Mucosa of descending colon (tissue), 3 donors: ENCODE data around the gene NRSN2. TPM values are rescaled to one million over a fixed set of nuclear protein-coding genes. Genes with fewer than 3 reads are reported as not detected.
A peak's percentile ranks its signal among the peaks of the same experiment; 100 is the strongest.
"Not testable (repeated sequence)": the region's sequence is repeated elsewhere in the genome, so short reads cannot be mapped to it uniquely, and the experiment has no call there.

ENCODE experiments used
- ATAC-seq: fragments of 200-7000 bp; cut with Tn5 transposase; one replicate; pipeline ENCODE4 v1.9.1; 2020; ENCODE audit warnings: mild to moderate bottlenecking, moderate library complexity
- DNase-seq, 3 donors: peaks; one replicate each; pipeline ENCODE4 v3.0.0-alpha.2; 2020
- H3K36me3 ChIP-seq: fragments of 200-600 bp; one replicate; pipeline ENCODE4 v1.8.0; 2021; ENCODE audit warnings: low read depth, mild to moderate bottlenecking
- H3K4me1 ChIP-seq: fragments of 200-600 bp; one replicate; pipeline ENCODE4 v1.8.0; 2021; ENCODE audit warnings: low read depth, mild to moderate bottlenecking
- H3K4me3 ChIP-seq: fragments of 200-600 bp; one replicate; pipeline ENCODE4 v1.8.0; 2021; ENCODE audit warnings: mild to moderate bottlenecking
- H3K9me3 ChIP-seq: fragments of 200-600 bp; one replicate; pipeline ENCODE4 v1.8.0; 2021; ENCODE audit warnings: mild to moderate bottlenecking
- intact Hi-C, 2 donors: fragments of 100-400 bp; cut with DNase I in 1 of 2; cut with micrococcal nuclease in 1 of 2; formaldehyde crosslinking; loops; one replicate each; pipeline versions ENCODE4 v1.11.0 to v1.11.1; 2022; cut with DNase I, micrococcal nuclease
- total RNA-seq, 3 donors: library from RNA; stranded (reverse); fragmentation: NEBNext Ultra II Directional in 2 of 3; extraction: Animal tissue kit (Norgen Biotek cat#: 25700) in 2 of 3; gene quantifications; one replicate each; pipeline versions ENCODE4 v1.2.1 to v1.2.4, GENCODE V29; 2021 to 2023
- TF ChIP-seq, protein P1 (sequence below): fragments of 200-600 bp; IDR thresholded peaks from one replicate; pipeline ENCODE4 v1.8.0; 2022; ENCODE audit warnings: antibody characterized with exemption, mild to moderate bottlenecking
- donor health status: DM: no; HTN: no; CAD: no; lungs with moderate emphysema.
- donor health status: DM: no; HTN: no; CAD: no.
- donor health status: DM: no; HTN: yes; CAD: no.

NRSN2 gene
- total RNA-seq, 3 donors from 2014 or later: 8.7 to 21.1 (median 13.1) TPM

DNA sequence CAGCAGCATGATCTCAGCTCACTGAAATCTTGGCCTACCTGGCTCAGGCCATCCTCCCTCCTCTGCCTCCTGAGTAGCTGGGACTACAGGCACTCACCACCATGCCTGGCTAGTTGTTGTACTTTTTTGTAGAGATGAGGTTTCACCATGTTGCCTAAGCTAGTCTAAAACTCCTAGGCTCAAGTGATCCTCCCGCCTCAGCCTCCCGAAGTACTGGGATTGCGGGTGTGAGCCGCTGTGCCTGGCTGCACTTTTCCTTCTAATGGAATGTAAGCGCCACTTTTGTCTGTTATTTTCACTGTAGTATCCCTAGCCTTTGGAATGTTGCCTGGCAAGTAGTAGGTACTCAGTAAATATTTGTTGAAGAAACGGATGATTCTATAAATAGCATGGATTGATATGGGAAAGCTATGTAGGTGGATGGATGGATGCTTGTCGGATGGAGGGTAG lies 23.3 kb downstream of the NRSN2 start:
- DNase-seq (no peak), ATAC-seq (peak; percentile 47)
- Histone ChIP-seq H3K4me1 (peaks cover 7% of the 10 kb centered on the region), H3K36me3 (no peaks in the 10 kb centered on the region), H3K9me3 (no peaks in the 10 kb centered on the region), H3K4me3 (no peak overlapping the region)
- intact Hi-C loops: no loop called here
- TF ChIP-seq, protein P1, sequence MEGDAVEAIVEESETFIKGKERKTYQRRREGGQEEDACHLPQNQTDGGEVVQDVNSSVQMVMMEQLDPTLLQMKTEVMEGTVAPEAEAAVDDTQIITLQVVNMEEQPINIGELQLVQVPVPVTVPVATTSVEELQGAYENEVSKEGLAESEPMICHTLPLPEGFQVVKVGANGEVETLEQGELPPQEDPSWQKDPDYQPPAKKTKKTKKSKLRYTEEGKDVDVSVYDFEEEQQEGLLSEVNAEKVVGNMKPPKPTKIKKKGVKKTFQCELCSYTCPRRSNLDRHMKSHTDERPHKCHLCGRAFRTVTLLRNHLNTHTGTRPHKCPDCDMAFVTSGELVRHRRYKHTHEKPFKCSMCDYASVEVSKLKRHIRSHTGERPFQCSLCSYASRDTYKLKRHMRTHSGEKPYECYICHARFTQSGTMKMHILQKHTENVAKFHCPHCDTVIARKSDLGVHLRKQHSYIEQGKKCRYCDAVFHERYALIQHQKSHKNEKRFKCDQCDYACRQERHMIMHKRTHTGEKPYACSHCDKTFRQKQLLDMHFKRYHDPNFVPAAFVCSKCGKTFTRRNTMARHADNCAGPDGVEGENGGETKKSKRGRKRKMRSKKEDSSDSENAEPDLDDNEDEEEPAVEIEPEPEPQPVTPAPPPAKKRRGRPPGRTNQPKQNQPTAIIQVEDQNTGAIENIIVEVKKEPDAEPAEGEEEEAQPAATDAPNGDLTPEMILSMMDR: no peak

DNA sequence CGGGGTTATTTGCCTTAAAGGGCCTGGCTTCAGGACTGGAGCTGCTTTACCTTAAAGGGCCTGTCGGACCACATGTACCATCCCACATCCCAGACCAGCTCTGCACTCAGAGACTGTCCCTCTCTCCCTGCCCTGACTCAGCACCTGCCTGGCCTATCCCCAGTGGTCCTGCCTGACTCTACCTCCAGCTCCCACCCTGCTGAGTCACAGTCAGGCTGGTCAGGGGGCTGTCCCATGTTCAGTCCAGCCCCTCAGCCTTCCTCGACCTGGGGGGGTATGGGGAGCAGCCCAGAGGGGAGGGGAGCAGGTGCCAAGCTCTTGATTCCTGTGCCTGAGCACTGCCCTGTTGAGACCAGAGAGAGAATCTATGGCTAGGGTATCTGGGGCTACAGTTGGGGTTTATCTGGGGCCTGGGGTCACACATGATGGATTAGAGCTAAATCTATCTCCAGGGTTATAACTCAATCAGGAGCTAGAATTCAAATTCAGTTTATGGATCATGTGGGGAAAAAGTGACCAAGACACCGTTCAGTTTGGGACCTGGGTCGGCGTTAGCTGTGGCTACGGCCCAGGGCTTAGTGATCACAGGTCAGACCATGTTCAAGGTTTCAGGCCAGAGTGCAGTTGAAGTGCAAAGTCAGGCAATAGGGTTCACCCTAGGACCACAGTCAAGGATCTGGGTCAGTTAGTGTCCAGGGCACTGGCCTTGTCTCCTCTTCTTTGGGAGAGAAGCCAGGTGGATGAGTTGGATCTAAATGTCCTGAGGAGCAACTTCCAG lies 24.3 kb downstream of the NRSN2 start:
- ATAC-seq: no peak
- TF ChIP-seq, protein P1: no peak
- Histone ChIP-seq H3K4me1 (peaks cover 7% of the 10 kb centered on the region), H3K9me3 (no peaks in the 10 kb centered on the region), H3K4me3 (no peak overlapping the region), H3K36me3 (no peaks in the 10 kb centered on the region)
- DNase-seq: no peak
- intact Hi-C loops: no loop called here

DNA sequence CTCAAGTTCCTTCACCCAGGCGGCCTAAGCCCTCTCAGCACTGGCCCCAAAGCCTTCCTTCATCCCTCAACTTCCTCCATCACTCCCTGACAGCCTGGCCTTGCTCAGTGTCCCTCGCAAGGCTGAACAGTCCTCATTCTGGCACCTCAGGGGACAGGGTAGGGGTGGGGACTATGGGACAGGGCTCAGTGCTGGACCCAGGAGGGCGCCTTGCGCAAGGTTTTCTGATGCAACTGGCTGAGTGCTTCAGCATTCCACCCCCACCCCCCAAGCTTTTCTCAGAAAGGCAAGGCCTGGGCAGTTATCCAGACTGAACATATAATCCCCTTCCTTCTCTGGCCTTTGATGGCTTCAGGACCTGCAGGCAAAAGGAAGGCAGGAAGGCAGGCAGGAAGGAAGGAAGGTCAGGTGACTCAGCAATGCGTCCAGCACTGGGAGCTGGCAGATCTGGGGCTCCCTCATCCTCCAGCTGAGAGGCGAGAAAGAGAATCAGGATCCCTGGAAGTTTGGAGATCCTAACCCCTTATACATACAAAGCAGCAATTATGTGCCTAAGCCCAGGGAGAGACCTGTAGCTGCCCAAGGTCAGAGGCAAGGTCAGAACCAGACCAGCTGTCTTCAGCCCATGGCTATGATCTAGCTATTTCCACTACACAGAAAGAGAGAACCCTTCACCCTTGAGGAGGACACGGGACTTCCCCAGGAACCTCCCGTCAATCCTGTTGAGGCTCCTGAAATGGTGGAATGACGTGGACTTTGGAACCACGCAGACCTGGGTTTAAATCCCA lies 25.0 kb downstream of the NRSN2 start:
- ATAC-seq (peak; percentile 50), DNase-seq (peak; percentile 21 to 62 (median 44))
- intact Hi-C loops: no loop called here
- no peak overlapping the region for H3K4me3 ChIP-seq
- H3K36me3 ChIP-seq: no peaks in the 10 kb centered on the region
- H3K9me3 ChIP-seq: no peaks in the 10 kb centered on the region
- TF ChIP-seq, protein P1: no peak
- peaks cover 7% of the 10 kb centered on the region for H3K4me1 ChIP-seq

DNA sequence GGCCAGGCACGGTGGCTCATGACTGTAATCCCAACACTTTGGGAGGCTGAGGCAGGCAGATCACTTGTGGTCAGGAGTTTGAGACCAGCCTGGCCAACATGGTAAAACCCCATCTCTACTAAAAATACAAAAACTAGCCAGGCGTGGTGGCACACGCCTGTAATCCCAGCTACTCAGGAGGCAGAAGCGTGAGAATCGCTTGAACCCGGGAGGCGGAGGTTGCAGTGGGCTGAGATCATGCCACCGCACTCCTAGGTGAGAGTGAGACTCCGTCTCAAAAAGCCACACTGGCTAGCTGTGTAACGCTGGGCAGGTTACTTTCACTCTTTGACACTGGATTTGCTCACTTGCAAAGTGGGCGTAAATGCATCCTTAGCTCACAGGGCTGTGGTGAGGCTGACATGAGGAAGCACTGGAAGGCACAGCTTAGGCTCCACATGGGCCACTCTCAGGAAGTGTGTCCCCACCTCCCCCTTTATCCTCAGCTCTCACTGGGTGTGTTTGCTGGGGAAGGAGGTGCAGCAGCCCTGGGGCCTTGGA lies 25.7 kb downstream of the NRSN2 start:
- intact Hi-C loops, H3K36me3 ChIP-seq, ATAC-seq: not testable (repeated sequence)

DNA sequence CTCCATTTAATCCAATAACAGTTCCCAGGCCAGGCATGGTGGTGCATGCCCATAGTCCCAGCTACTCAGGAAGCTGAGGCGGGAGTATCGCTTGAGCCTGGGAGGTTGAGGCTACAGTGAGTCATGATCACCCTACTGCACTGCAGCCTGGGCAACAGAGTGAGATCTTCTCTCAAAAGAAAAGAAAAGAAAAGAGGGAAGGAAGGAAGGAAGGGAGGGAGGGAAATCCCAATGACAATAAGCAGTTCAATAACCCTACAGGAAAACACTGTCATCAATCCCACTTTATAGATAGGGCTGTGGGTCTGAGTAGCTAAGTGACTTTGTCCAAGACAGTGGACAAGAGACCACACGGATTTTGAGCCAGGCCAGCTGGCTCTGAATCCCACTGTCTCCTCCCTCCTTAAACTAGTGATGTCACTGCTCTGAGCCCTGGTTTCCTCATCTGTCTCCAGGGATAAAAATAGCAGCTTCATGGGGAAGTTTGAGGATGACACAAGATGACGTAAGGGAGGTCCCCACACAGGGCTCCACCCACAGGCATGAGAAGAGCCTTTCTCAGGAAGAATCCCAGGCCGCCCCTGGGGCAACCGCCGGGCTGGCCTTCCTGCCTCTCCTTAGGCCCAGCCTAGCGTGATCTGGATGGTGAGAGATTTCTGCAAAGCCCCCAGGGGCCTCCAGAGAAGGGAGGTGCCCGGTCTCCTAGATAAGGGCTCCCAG lies 26.4 kb downstream of the NRSN2 start:
- DNase-seq: no peak
- TF ChIP-seq, protein P1: no peak
- Histone ChIP-seq H3K4me1 (peaks cover 7% of the 10 kb centered on the region), H3K9me3 (no peaks in the 10 kb centered on the region), H3K4me3 (no peak overlapping the region), H3K36me3 (no peaks in the 10 kb centered on the region)
- intact Hi-C loops: no loop called here
- peak; percentile 53 for ATAC-seq

More for the DNA sequence above, 25.7 kb downstream of the NRSN2 start:
- not testable (repeated sequence) for H3K4me1 ChIP-seq, DNase-seq, H3K9me3 ChIP-seq, H3K4me3 ChIP-seq
